NCI-H2196 (cell line): ENCODE measurements around the gene CDKN1C.

ENCODE experiments used
- DNase-seq: peaks from one replicate; lab custom pipeline; 2025; ENCODE audit not compliant: unreplicated experiment; lab: John Stamatoyannopoulos, UW

CDKN1C gene

GRCh38 chr11:2885678-2886081 lies at the start of gene CDKN1C:
CDKN1C (minus strand) TSS chr11:2885775; CDS start chr11:2885456, 319 bp downstream.
- peak; percentile 88 for DNase-seq

GRCh38 chr11:2934611-2935239 lies 49.1 kb upstream of the CDKN1C start:
- peak; percentile 63 for DNase-seq

DNA sequence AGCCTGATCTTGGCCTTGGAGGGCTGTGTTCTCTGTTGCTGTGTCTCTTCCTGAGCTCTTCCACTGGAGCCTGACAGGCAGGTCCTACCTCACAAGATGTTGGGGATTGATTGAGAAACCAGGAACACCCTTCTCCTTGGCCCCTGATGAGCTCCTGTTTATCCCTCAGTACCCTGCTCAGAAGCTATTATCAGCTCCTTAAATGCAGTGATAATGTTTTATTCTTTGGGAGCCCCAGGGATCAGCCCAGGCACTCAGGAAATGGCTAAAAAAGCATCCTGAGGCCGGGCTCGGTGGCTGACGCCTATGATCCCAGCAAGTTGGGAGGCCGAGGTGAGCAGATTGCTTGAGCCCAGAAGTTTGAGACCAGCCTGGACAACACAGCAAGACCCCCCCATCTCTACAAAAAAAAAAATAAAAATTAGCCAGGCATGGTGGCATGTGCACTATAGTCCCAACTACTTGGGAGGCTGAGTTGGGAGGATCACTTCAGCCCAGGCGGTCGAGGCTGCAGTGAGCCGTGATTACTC lies 48.5 kb upstream of the CDKN1C start:
- DNase-seq, result no peak

GRCh38 chr11:2933375-2934020 lies 47.9 kb upstream of the CDKN1C start:
- DNase-seq, result peak; percentile 67

DNA sequence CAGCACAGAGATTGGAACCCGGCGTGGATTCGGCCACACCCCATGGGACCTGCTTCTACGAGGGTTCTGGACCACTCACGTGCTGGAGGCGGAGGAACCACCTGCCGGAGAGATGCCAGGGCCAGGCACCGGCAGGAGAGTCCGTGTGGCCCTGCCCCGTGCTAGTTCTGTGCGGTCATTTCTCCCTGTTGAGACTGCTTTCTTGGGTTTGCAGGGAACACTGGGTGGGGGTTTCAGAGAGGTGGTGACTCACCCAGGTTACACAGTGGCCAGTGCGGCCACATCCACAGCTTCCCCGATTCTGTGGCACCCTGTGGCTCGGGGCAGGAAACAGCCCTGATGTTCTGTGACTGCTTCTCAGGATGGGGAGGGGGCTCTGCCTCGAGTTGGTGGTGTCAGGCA lies 47.3 kb upstream of the CDKN1C start:
- no peak for DNase-seq

GRCh38 chr11:2931771-2932738 lies 46.5 kb upstream of the CDKN1C start:
- DNase-seq, result no peak

DNA sequence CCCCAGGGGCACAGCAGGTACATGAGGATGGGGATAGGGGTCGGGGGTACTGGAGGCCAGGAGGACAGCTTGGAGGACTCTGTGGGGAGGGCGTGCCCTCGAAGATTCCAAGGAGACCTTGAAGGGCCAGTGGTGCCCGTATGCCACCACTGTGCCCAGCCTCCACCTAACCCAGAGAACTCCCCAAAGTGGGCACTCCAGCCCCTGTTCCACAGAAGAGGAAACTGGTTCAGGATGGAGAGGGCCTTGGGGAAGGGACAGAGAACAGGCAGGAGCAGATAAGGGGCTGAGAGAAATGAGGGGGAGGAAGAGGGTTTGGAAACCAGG lies 45.8 kb upstream of the CDKN1C start:
- DNase-seq, result no peak

- peak; percentile 88 for DNase-seq
These were observed 45.3 kb upstream of the CDKN1C start for GRCh38 chr11:2930704-2931419.

- DNase-seq, result peak; percentile 49
These were observed 44.6 kb upstream of the CDKN1C start for GRCh38 chr11:2929950-2930703.

- DNase-seq, result peak; percentile 61
These were observed 44.0 kb upstream of the CDKN1C start for GRCh38 chr11:2929531-2929949.

DNA sequence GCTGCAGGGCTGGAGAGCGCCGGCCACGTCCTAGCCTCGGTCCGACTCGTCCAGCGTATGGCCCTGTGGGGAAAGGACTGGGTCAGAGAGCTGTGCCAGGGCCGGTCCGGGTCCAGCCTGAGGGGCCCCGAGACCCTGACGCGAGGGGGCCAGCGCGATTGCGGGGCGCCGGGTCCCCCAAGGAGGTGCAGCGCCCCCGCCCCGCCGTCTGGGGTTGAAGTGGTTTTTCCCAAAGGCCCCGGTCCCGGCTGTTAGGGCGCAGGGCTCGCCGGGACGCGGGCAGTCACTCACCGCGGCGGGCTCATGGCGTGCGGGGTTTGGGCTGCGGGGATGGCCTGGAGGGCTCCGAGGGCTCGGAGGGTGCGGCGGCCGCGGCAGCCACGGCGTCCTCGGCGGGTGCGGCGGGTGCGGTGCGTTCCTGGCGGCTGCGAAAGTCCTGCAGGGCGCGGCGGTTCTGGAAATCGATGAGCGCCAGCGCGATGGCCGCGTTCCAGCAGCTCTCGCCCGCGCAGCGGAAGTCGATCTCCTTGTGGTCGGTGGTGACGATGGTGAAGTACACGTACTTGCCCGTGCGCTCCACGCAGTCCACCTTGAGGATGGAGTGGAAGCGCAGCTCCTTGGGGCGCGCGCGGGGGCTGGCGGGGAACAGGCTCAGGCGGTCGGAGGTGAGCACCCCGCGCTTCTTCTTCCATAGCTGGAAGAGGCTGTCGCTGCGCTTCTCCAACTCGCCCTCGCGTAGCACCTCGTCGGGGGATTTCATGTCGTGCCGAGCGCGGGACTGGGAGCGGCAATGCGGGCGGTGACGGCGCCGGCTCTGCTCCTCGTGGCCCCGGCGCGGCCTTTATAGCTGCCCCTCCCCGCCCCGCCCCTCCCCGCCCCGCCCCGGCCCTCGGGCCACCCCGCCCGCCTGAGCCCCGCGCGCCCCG lies 43.3 kb upstream of the CDKN1C start, which contains the start of gene PHLDA2:
PHLDA2 (minus strand) TSS at position 816 of the 926 bp plus-strand sequence; CDS start at position 760, 56 bp downstream.
- peak; percentile 61 for DNase-seq

- DNase-seq, result no peak
These were observed 42.5 kb upstream of the CDKN1C start for GRCh38 chr11:2927851-2928604.

DNA sequence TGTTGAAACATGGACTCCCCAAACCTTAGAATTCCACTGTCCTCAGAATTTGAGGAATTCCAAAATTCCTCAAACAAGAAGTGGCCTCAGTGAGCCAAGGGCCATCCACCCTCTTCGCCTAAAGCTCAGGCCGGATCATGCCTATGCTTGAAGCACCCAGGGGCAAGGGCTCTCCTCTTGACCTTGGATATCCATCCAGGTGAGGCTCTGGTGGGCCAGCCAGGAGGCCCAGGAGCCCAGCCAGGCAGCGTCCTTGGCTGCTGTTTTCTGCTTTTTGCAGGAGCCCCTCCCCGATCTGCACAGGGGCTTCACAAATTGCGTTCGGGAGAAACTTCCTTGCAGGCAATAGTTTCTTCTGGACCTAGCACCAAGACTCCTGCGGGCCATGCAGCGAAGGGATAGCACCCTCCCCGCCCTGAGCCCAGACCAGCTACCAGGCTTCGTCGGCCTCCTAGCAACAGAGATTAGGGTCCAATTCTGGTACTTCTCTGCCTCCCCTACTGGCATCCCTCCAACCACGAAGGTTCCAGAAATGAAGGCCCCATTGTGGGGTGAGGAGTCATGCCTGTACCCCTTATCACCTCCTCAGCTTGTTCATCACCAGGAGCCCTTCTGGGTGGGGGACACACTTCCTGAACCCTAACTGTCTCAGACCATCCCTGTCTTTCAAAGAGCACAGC lies 41.7 kb upstream of the CDKN1C start:
- DNase-seq, result no peak

- DNase-seq, result no peak
These were observed 41.1 kb upstream of the CDKN1C start for GRCh38 chr11:2926611-2927051.

DNA sequence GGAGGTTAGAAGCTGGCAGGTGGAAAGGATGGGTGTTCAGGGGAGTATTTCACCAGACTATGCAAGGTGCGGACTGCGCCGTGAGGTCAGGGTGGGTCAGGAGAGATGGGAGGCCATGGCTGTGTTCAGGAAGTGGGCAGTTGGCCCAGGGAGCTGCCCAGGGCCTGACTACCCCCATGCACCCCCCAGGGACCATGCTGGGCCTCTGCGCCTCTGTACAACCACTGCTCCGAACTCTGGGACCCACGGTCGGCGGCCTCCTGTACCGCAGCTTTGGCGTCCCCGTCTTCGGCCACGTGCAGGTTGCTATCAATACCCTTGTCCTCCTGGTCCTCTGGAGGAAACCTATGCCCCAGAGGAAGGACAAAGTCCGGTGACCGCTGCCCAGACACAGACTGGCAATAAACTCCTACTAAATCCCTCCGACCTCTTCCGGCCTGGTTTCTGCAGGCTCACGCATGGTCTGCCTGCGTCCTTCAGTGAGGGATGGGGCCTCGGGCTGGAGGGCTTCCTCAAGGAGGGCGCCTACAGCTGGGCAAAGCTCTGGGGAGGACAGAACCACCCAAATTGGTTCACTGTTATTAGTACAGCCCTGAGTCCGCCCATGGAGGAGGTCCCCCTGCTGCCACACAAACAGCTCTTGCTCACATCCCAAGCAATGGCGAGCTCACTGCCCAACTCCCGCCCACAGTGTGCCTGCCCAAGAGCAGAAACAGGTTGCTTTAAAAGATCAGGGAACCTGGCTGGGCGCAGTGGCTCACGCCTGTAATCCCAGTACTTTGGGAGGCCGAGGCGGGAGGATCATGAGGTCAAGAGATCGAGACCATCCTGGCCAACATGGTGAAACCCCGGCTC lies 39.5 kb upstream of the CDKN1C start:
- no peak for DNase-seq

DNA sequence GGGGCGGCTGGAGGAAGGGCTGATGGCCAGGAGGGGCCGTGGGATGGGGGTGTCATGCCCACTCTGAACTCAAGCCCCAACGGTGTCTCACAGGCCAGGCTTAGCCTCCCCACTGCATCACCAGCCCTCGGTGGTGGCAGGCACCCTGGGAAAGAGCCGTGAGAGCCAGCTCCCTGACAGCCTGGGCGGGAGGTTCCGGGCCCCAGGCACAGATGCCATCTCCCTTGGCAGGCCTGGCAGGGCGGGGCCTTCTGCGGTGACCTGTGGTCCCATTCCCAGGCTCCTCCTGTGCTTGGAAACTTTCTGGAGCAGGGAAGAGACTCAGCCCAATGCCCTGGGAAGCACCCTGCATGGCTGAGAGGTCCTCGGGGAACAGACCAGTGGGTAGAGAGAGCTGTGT lies 38.8 kb upstream of the CDKN1C start:
- DNase-seq, result no peak
